ENCODE results near the gene MICOS13. TPM values are rescaled to one million over a fixed set of nuclear protein-coding genes. Genes with fewer than 3 reads are reported as not detected.
A peak's percentile ranks its signal among the peaks of the same experiment; 100 is the strongest.

The MICOS13 gene
- total and polyA plus RNA-seq, 8 donors: 26.7 to 63.3 (median 40.3) TPM

DNA sequence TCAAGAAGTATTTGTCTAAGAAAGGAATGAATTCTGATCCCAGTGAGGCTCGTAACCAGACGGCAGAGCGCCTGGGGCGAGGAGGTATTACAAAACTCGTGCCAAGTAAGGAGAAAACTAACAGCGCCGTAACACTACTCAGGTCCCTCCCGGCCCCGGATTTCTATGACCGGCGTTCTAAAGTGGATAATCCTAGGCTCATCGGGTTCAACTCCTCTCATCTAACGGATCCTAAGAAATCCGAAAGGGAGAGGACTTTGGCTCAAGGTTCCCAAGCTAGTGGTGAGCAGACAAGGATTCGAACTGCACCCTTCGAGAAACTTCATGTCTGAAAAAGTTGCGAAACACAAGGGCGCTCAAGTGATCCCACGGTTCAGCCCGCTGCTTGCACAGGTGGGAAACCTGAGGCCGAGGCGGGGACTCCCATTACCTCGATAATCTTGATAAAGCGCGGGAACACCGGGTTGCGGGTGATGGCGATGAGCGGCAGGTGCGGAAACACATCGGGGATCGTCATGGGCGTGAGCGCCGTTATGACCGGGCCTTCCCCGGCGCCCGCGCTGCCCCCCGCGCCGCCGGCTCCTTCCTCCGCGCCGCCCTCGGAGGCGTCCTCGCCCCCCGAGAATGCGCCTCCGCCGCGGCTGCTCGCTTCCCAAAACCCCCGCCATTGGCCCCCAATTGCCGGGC lies 39.1 kb upstream of the MICOS13 start:
- Histone ChIP-seq H3K27ac (peak overlapping the region; percentile 92 to 95), H3K36me3 (peaks cover 0 to 9% of the 10 kb centered on the region in 2 donors), H3K4me1 (peaks cover 13 to 33% of the 10 kb centered on the region in 2 donors), H3K9me3 (no peaks in the 10 kb centered on the region), H3K27me3 (no peaks in the 10 kb centered on the region), H3K4me3 (peak overlapping the region; percentile 85 to 96)
- DNase-seq (peak in 1 of 4 donors; percentile 15), ATAC-seq (no peak)
- TF ChIP-seq, protein P1, sequence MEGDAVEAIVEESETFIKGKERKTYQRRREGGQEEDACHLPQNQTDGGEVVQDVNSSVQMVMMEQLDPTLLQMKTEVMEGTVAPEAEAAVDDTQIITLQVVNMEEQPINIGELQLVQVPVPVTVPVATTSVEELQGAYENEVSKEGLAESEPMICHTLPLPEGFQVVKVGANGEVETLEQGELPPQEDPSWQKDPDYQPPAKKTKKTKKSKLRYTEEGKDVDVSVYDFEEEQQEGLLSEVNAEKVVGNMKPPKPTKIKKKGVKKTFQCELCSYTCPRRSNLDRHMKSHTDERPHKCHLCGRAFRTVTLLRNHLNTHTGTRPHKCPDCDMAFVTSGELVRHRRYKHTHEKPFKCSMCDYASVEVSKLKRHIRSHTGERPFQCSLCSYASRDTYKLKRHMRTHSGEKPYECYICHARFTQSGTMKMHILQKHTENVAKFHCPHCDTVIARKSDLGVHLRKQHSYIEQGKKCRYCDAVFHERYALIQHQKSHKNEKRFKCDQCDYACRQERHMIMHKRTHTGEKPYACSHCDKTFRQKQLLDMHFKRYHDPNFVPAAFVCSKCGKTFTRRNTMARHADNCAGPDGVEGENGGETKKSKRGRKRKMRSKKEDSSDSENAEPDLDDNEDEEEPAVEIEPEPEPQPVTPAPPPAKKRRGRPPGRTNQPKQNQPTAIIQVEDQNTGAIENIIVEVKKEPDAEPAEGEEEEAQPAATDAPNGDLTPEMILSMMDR (IDR thresholded peaks at IDR 0.05): no peak
- intact Hi-C loops (cut with DNase I): no loop called here

DNA sequence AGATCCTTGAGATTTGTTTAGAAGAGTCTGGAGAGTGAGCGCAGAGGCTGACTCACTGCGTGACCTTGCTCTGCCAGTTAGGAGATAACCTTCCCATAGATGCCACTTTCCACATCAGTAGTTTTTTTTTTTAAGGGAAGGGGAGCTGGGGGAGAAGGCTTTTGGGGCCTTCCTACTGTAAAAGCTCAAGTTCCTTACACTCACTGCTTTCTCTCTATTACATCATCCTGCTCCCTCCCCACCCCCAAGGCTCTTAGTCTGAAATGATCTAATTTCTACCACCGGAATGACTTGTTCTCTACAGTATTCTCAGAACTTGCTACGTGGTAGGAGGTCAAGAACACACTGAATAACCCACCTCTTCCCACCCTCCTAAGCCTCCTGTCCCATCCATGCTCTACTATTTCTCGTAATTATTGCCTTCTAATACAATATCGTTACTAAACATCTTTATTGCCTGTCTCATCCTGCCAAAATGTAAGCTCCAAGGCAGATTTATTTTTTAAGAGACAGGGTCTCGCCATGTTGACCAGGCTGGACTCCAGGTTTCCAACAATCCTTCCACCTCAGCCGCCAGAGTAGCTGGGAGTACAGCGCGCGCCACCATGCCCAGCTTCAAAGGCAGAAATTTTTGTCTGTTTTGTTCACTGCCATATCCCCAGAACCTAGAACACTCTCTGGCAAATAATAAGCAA lies 38.4 kb upstream of the MICOS13 start:
- Histone ChIP-seq H3K27me3 (no peaks in the 10 kb centered on the region), H3K4me3 (peak overlapping the region; percentile 85 to 96), H3K36me3 (peaks cover 0 to 16% of the 10 kb centered on the region in 2 donors), H3K27ac (peak overlapping the region; percentile 92 to 95), H3K4me1 (peaks cover 13 to 33% of the 10 kb centered on the region in 2 donors), H3K9me3 (no peaks in the 10 kb centered on the region)
- intact Hi-C loops (cut with DNase I): no loop called here
- ATAC-seq: no peak
- TF ChIP-seq, protein P1 (IDR thresholded peaks at IDR 0.05): no peak
- peak in 1 of 4 donors; percentile 17 for DNase-seq

DNA sequence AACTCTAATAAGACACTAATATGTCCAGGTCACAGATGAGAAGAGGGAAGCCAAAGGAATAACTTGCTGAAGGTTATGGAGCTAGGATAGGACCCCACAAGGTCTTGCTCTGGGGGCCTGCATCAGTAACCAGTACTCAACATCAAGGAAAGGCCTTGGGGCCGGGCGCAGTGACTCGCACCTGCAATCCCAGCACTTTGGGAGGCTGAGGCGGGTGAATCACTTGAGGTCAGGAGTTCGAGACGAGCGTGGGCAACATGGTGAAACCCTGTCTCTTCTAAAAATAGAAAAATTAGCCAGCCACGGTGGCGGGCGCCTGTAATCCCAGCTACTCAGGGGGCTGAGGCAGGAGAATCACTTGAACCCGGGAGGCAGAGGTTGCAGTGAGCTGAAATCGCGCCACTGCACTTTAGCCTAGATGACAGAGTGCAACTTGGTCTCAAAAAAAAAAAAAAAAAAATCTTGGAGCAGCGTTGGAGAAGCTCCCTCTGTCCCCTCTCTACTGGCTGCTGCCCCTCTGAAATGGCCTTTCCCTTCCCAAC lies 37.8 kb upstream of the MICOS13 start:
- H3K27ac ChIP-seq: peak overlapping the region in 1 of 2 donors; percentile 95
- TF ChIP-seq, protein P1 (IDR thresholded peaks at IDR 0.05): no peak

DNA sequence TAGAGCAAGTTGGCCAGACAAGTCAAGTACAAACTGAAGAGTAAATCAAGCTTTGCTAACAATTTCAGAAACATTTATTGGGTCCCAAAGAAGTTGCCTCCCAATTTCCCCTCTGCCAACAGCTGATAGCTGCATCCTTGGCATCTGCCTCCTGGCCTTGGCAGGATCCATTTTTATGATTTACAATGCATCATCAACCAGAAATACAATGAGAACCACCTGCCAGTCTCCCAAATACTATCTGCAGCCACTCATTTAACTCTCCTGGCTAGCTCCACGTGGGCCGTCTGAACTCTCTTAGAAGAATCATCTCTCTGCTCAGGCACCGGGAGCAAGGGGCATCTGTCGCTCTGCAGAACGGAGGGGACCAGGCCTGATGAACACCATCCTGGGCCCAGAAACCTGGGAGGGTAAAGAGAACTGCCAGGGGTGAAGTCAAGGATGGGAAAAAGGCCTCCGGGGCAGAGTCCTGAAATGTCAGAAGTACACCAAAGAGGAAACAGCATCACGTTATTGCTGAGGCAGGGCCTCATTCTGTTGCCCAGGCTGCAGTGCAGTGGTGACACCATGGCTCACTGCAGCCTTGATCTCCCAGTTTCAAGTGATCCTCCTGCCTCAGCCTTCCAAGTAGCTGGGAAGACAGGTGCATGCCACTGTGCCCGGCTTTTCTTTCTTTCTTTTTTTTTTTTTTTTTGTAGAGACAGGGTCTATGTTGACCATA lies 37.1 kb upstream of the MICOS13 start:
- ATAC-seq (no peak), DNase-seq (peak in 1 of 4 donors; percentile 23)
- TF ChIP-seq, protein P1 (IDR thresholded peaks at IDR 0.05): no peak
- Histone ChIP-seq H3K4me1 (peaks cover 13 to 33% of the 10 kb centered on the region in 2 donors), H3K27ac (no peak overlapping the region), H3K36me3 (peaks cover 0 to 29% of the 10 kb centered on the region in 2 donors), H3K27me3 (no peaks in the 10 kb centered on the region), H3K4me3 (no peak overlapping the region), H3K9me3 (no peaks in the 10 kb centered on the region)
- intact Hi-C loops (cut with DNase I): no loop called here

More for the DNA sequence above, 37.8 kb upstream of the MICOS13 start:
- intact Hi-C loops (cut with DNase I): no loop called here
- Histone ChIP-seq H3K9me3 (no peaks in the 10 kb centered on the region), H3K36me3 (peaks cover 0 to 22% of the 10 kb centered on the region in 2 donors), H3K4me1 (peaks cover 13 to 33% of the 10 kb centered on the region in 2 donors), H3K27me3 (no peaks in the 10 kb centered on the region), H3K4me3 (peak overlapping the region in 1 of 2 donors; percentile 85)
- peak in 1 of 4 donors; percentile 60 for DNase-seq
- no peak for ATAC-seq
